ENCODE results near the gene OR4E1.

DNA sequence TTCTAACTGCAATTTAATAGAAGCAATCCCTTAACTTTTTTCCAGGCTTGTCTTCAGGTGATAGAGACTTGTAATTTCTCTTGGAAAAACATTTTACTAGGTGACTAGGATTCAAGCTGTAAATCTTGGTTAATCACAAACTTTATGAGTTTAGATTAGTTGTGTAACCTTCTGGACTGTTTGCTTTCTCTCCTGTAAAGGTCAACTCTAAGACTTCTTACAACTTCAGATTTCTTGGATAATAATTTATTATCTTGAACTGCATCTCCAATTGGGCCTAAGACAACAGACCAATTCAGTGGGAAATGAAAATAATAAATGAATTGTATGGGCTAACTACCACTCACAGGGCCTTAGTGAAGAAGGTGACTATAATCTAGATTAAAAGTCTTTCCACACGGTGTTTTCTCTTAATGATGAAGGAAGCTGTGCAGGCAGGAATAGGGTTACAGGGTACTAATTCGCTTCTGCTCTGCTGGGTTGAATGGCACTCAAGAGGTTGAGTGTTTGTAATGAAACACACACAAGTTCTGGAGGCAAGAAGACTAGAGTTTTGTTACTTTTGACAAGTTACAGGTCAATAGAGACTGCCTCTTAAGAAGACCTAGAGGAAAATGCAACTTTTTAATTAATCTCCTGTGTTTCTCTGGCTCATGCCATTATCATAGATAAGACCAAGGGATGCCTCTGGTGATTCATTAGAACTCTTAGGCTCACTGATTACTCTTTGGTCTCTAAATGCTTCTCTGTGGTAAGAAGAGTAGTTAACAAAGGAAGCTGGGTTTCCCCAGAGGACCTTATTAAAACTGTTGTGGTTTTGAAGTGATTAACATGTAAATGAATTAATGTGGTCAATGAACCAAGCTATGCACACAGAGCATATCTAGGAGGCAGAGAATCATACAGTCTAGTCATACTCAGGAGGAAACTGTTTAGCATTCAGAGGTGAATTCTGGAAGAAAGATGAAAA lies 30.0 kb upstream of the OR4E1 start:
- TF ChIP-seq POLR2A (IDR thresholded peaks at IDR 0.05): no peak
- TF ChIP-seq, protein P1, sequence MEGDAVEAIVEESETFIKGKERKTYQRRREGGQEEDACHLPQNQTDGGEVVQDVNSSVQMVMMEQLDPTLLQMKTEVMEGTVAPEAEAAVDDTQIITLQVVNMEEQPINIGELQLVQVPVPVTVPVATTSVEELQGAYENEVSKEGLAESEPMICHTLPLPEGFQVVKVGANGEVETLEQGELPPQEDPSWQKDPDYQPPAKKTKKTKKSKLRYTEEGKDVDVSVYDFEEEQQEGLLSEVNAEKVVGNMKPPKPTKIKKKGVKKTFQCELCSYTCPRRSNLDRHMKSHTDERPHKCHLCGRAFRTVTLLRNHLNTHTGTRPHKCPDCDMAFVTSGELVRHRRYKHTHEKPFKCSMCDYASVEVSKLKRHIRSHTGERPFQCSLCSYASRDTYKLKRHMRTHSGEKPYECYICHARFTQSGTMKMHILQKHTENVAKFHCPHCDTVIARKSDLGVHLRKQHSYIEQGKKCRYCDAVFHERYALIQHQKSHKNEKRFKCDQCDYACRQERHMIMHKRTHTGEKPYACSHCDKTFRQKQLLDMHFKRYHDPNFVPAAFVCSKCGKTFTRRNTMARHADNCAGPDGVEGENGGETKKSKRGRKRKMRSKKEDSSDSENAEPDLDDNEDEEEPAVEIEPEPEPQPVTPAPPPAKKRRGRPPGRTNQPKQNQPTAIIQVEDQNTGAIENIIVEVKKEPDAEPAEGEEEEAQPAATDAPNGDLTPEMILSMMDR (IDR thresholded peaks at IDR 0.05): no peak
